ENCODE results near the gene NOP58.
"Not testable (repeated sequence)": the region's sequence is repeated elsewhere in the genome, so short reads cannot be mapped to it uniquely, and the experiment has no call there.

NOP58 gene

GRCh38 chr2:202320362-202320761 is 54.8 kb downstream of the NOP58 start:
- not testable (repeated sequence) for H3K23ac ChIP-seq (ENCODE audit: low read length); H2AFZ ChIP-seq (ENCODE audit: insufficient read depth, low read length, poor library complexity); H2BK5ac ChIP-seq (ENCODE audit: low read depth, low read length, poor library complexity); H2BK12ac ChIP-seq (ENCODE audit: low read length); H2AK5ac ChIP-seq (ENCODE audit: low read length); H3K14ac ChIP-seq (ENCODE audit: low read length); H4K91ac ChIP-seq (ENCODE audit: low read depth, low read length); H4K12ac ChIP-seq (ENCODE audit: low read depth, low read length); H3K79me1 ChIP-seq (ENCODE audit: low read length); H4K8ac ChIP-seq (ENCODE audit: low read depth, low read length); H3K4me3 ChIP-seq (ENCODE audit: low read depth, low read length); H3K4me2 ChIP-seq (ENCODE audit: low read length); H3K36me3 ChIP-seq (ENCODE audit: control insufficient read depth in 1 of 2, insufficient read depth in 2 of 2, low read length in 2 of 2); H3K9ac ChIP-seq (ENCODE audit: low read length); H2BK120ac ChIP-seq (ENCODE audit: insufficient read depth, low read length, poor library complexity); H3K27me3 ChIP-seq (ENCODE audit: insufficient read depth, low read length); H3K18ac ChIP-seq (ENCODE audit: low read length); H3K4ac ChIP-seq (ENCODE audit: low read depth, low read length); DNase-seq; H3K79me2 ChIP-seq (ENCODE audit: control insufficient read depth, insufficient read depth, low read length, poor library complexity); H3K9me3 ChIP-seq (ENCODE audit: insufficient read depth, low read depth, low read length); H3K27ac ChIP-seq (ENCODE audit: low read depth, low read length); H3K4me1 ChIP-seq (ENCODE audit: control insufficient read depth in 1 of 2, insufficient read depth in 2 of 2, low read length in 2 of 2)
- no CpG with 5 or more reads among the region's 3 CpGs for WGBS (ENCODE audit: extremely low coverage, insufficient coverage, insufficient read length)

- H4K12ac ChIP-seq (ENCODE audit: low read depth, low read length), result no peak overlapping the region
- no peak overlapping the region for H3K14ac ChIP-seq (ENCODE audit: low read length)
- no peak overlapping the region for H3K4me2 ChIP-seq (ENCODE audit: low read length)
- no CpG with 5 or more reads among the region's 3 CpGs for WGBS (ENCODE audit: extremely low coverage, insufficient coverage, insufficient read length)
- H3K79me1 ChIP-seq (ENCODE audit: low read length), result no peaks in the 10 kb centered on the region
- H2AK5ac ChIP-seq (ENCODE audit: low read length), result no peak overlapping the region
- no peak overlapping the region for H3K23ac ChIP-seq (ENCODE audit: low read length)
- H2BK12ac ChIP-seq (ENCODE audit: low read length), result no peak overlapping the region
- no peak overlapping the region for H2AFZ ChIP-seq (ENCODE audit: insufficient read depth, low read length, poor library complexity)
- H3K27me3 ChIP-seq (ENCODE audit: insufficient read depth, low read length), result no peaks in the 10 kb centered on the region
- no peak overlapping the region for H3K9ac ChIP-seq (ENCODE audit: low read length)
- no peak overlapping the region for H2BK120ac ChIP-seq (ENCODE audit: insufficient read depth, low read length, poor library complexity)
- H4K8ac ChIP-seq (ENCODE audit: low read depth, low read length), result no peak overlapping the region
- no peak overlapping the region for H3K4ac ChIP-seq (ENCODE audit: low read depth, low read length)
- no peak overlapping the region for H3K4me3 ChIP-seq (ENCODE audit: low read depth, low read length)
- DNase-seq, result peak in 1 of 2 donors; percentile 57
- H3K27ac ChIP-seq (ENCODE audit: low read depth, low read length), result no peak overlapping the region
- H3K18ac ChIP-seq (ENCODE audit: low read length), result no peak overlapping the region
- no peak overlapping the region for H4K91ac ChIP-seq (ENCODE audit: low read depth, low read length)
- H2BK5ac ChIP-seq (ENCODE audit: low read depth, low read length, poor library complexity), result no peak overlapping the region
- H3K36me3 ChIP-seq (ENCODE audit: control insufficient read depth in 1 of 2, insufficient read depth in 2 of 2, low read length in 2 of 2), result no peaks in the 10 kb centered on the region
- no peaks in the 10 kb centered on the region for H3K9me3 ChIP-seq (ENCODE audit: insufficient read depth, low read depth, low read length)
- no peaks in the 10 kb centered on the region for H3K79me2 ChIP-seq (ENCODE audit: control insufficient read depth, insufficient read depth, low read length, poor library complexity)
- H3K4me1 ChIP-seq (ENCODE audit: control insufficient read depth in 1 of 2, insufficient read depth in 2 of 2, low read length in 2 of 2), result peaks cover 0 to 2% of the 10 kb centered on the region in 2 experiments
Measured at GRCh38 chr2:202322435-202322834, 56.9 kb downstream of the NOP58 start.

GRCh38 chr2:202327858-202328257 is 62.3 kb downstream of the NOP58 start:
- peaks cover 2 to 3% of the 10 kb centered on the region in 2 experiments for H3K4me1 ChIP-seq (ENCODE audit: control insufficient read depth in 1 of 2, insufficient read depth in 2 of 2, low read length in 2 of 2)
- H3K79me2 ChIP-seq (ENCODE audit: control insufficient read depth, insufficient read depth, low read length, poor library complexity), result no peaks in the 10 kb centered on the region
- H4K91ac ChIP-seq (ENCODE audit: low read depth, low read length), result no peak overlapping the region
- no peak overlapping the region for H2BK120ac ChIP-seq (ENCODE audit: insufficient read depth, low read length, poor library complexity)
- no peak overlapping the region for H2BK12ac ChIP-seq (ENCODE audit: low read length)
- no peak overlapping the region for H4K12ac ChIP-seq (ENCODE audit: low read depth, low read length)
- H3K79me1 ChIP-seq (ENCODE audit: low read length), result no peaks in the 10 kb centered on the region
- no peak overlapping the region for H4K8ac ChIP-seq (ENCODE audit: low read depth, low read length)
- no peak overlapping the region for H3K18ac ChIP-seq (ENCODE audit: low read length)
- DNase-seq, result no peak
- H2BK5ac ChIP-seq (ENCODE audit: low read depth, low read length, poor library complexity), result no peak overlapping the region
- no peak overlapping the region for H3K9ac ChIP-seq (ENCODE audit: low read length)
- no peaks in the 10 kb centered on the region for H3K36me3 ChIP-seq (ENCODE audit: control insufficient read depth in 1 of 2, insufficient read depth in 2 of 2, low read length in 2 of 2)
- H3K14ac ChIP-seq (ENCODE audit: low read length), result no peak overlapping the region
- no peak overlapping the region for H3K4me3 ChIP-seq (ENCODE audit: low read depth, low read length)
- no peak overlapping the region for H2AK5ac ChIP-seq (ENCODE audit: low read length)
- no peak overlapping the region for H3K23ac ChIP-seq (ENCODE audit: low read length)
- no peak overlapping the region for H2AFZ ChIP-seq (ENCODE audit: insufficient read depth, low read length, poor library complexity)
- H3K4me2 ChIP-seq (ENCODE audit: low read length), result no peak overlapping the region
- H3K9me3 ChIP-seq (ENCODE audit: insufficient read depth, low read depth, low read length), result no peaks in the 10 kb centered on the region
- no CpG with 5 or more reads among the region's 1 CpG for WGBS (ENCODE audit: extremely low coverage, insufficient coverage, insufficient read length)
- H3K27me3 ChIP-seq (ENCODE audit: insufficient read depth, low read length), result no peaks in the 10 kb centered on the region
- H3K27ac ChIP-seq (ENCODE audit: low read depth, low read length), result no peak overlapping the region
- no peak overlapping the region for H3K4ac ChIP-seq (ENCODE audit: low read depth, low read length)

GRCh38 chr2:202335791-202336467 is 70.4 kb downstream of the NOP58 start:
- Histone ChIP-seq H3K4me2 (ENCODE audit: low read length) (no peak overlapping the region), H2BK5ac (ENCODE audit: low read depth, low read length, poor library complexity) (no peak overlapping the region), H3K27ac (ENCODE audit: low read depth, low read length) (no peak overlapping the region), H3K4me3 (ENCODE audit: low read depth, low read length) (no peak overlapping the region), H2BK12ac (ENCODE audit: low read length) (no peak overlapping the region), H3K4ac (ENCODE audit: low read depth, low read length) (no peak overlapping the region), H3K4me1 (ENCODE audit: control insufficient read depth in 1 of 2, insufficient read depth in 2 of 2, low read length in 2 of 2) (no peaks in the 10 kb centered on the region), H3K9ac (ENCODE audit: low read length) (no peak overlapping the region), H2AK5ac (ENCODE audit: low read length) (no peak overlapping the region), H4K91ac (ENCODE audit: low read depth, low read length) (no peak overlapping the region), H3K14ac (ENCODE audit: low read length) (no peak overlapping the region), H2BK120ac (ENCODE audit: insufficient read depth, low read length, poor library complexity) (no peak overlapping the region), H4K12ac (ENCODE audit: low read depth, low read length) (no peak overlapping the region), H3K79me2 (ENCODE audit: control insufficient read depth, insufficient read depth, low read length, poor library complexity) (no peaks in the 10 kb centered on the region), H3K79me1 (ENCODE audit: low read length) (no peaks in the 10 kb centered on the region), H3K9me3 (ENCODE audit: insufficient read depth, low read depth, low read length) (no peaks in the 10 kb centered on the region), H2AFZ (ENCODE audit: insufficient read depth, low read length, poor library complexity) (no peak overlapping the region), H3K18ac (ENCODE audit: low read length) (no peak overlapping the region), H3K27me3 (ENCODE audit: insufficient read depth, low read length) (no peaks in the 10 kb centered on the region), H3K23ac (ENCODE audit: low read length) (no peak overlapping the region), H4K8ac (ENCODE audit: low read depth, low read length) (no peak overlapping the region), H3K36me3 (ENCODE audit: control insufficient read depth in 1 of 2, insufficient read depth in 2 of 2, low read length in 2 of 2) (no peaks in the 10 kb centered on the region)
- WGBS (ENCODE audit: extremely low coverage, insufficient coverage, insufficient read length), result no CpG with 5 or more reads among the region's 6 CpGs
- DNase-seq, result no peak
